GM19372 (cell line): ENCODE results near the gene JOSD2.

Experiments
- ATAC-seq: cut with Tn5 transposase; IDR thresholded peaks from one replicate; pipeline ENCODE4 v1.9.1; 2021; ENCODE audit warnings: mild to moderate bottlenecking, low read depth, moderate library complexity; ENCODE audit not compliant: unreplicated experiment

JOSD2 gene, protein sequence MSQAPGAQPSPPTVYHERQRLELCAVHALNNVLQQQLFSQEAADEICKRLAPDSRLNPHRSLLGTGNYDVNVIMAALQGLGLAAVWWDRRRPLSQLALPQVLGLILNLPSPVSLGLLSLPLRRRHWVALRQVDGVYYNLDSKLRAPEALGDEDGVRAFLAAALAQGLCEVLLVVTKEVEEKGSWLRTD

DNA sequence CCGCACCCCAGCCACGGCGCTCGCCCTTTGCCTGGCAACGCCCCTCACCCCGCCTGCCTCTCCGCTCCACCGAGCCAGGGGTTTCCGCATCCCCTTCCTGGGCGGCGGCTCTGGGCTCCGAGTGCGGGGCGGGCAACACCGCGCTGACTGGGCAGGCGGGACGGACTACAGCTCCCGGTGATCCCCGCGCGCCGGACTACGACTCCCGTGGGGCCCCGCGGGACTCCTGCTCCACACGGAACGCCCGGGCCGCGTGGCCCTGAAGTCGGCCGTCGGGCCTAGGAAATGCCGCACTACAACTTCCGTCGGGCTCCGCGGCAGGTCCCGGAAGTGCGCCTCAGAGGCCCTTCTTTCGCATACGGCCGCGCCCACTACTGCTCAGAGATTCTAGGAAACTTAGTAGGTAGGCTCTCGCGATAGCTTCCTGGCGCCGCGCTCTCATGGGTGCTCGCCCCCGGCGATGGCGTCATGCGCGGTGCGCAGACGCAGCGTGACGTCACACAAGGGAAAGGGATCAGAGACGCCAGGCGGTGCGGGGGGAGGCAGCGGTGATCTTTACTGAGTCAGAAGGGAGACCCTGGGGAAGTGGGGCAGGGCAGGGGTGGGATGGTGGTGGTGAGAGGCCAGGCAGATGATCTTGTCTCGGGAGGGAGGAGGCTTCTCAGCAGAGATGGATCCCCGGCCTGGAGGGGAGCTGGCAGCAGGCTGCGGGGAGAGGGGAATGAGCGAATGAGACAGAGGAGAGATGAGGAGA is at the start of gene JOSD2:
TSS of gene JOSD2 (minus strand) at position 123 of the 754 bp plus-strand sequence. CDS start 760 bp downstream, outside the sequence.
- ATAC-seq, result peak; percentile 94

GRCh38 chr19:50559636-50560035 is 48.6 kb upstream of the JOSD2 start:
- no peak for ATAC-seq

DNA sequence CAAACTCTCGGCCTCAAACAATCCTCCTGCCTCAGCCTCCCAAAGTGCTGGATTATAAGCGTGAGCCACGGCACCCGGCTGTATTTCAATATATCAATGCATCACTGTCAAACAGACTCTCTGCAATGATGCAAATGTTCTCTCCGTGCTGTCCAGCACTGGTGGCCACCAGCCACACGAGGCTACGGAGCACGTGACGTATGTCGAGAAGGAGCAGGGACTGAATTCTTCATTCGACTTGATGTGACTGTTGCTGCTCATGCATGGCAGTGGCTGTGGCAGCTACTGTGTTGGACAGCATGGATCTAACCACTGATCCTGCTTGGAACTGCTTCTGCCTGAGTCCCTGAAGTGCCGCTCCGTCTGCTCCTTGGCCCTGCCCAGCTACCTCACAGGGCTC is 47.5 kb upstream of the JOSD2 start:
- no peak for ATAC-seq

- no peak for ATAC-seq
Observed at GRCh38 chr19:50558039-50558438, 47.0 kb upstream of the JOSD2 start.

DNA sequence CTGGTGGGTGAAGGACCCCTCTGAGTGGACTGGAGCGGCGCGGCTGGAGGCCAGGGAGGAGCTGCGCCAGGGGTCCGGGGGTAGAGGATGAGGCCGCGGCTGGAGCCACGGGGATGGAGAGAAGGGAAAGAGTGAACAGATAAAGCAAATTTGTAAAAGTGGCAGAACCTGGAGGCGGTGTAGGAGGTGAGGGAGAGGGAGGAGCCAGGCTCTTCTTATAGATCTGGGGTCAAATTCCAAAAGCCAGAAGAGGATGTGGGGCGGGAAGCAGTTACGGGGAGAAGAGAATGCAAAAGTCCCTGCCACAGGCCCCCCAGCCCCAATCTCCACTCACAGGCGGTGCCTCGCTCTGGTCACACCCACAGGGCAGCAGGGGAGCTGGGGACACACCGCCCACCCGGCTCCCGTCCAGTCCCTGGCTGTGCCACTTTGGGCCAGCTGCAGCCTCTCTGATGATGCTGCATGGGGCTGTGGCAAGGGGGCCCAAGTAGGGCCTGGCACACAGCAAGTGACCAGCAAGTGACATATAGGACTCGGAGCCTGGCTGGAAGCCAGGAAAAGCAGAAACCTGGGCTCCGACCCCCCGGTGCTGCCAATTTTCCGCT is 46.1 kb upstream of the JOSD2 start:
- ATAC-seq, result no peak

- ATAC-seq, result no peak
Observed at GRCh38 chr19:50556282-50557008, 45.5 kb upstream of the JOSD2 start.

DNA sequence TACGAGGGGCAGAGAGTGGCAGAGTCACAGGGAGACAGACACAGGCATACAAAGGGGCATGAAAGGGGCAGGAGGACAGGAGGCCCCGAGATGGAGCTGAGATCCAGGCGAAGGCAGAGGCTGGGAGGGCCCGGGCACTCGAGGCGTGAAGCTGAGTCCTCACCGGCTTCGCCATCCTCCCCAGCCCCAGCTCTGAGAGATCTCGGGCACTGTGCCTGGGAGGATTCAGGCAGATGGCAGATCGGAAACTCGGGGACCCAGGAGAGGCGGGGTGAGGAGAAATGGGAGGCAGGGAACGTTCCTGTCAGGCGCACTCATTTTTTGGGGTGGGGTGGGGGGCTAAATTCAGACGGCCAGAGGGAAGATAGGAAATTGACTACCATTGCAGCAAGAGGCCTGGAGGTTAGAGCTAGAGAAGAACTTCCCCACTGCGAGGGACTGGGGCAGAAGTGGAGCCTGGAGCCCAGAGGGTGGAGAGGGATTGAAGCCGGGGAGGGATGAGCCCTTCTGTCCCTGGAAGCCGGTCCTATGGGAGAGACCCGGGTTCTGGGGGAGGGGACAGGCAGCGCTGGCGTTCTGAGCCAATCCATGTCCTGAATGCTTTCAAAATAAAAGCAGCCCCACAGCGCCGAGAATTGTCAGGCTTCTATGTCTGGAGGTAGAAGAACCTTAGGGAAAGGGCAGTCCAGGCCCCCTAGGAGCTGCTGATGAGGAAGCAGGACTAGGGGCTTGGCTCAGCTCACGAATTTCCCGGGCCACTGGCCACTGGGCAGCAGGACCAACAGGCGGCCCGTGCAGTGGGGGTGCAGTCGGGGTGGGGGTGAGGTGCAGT is 44.7 kb upstream of the JOSD2 start:
- no peak for ATAC-seq

- ATAC-seq, result no peak
Observed at GRCh38 chr19:50555033-50555432, 44.0 kb upstream of the JOSD2 start.

DNA sequence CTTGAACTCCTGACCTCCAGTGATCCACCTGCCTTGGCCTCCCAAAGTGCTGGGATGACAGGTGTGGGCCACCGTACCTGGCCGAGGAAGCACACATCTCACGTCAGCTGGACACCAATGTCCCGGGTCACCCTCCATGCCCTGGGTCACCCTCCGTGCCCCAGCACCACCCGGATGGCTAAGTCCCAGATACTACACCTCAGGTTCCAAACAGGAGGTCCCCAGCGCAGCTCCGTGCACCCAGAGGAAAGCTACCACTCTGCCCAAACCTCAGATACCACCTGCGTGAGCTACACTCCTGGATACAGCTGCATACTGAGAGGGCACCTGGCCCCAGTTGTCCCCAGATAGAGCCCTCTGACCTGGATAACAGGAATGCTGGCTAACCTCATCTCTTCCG is 43.2 kb upstream of the JOSD2 start:
- ATAC-seq, result no peak

DNA sequence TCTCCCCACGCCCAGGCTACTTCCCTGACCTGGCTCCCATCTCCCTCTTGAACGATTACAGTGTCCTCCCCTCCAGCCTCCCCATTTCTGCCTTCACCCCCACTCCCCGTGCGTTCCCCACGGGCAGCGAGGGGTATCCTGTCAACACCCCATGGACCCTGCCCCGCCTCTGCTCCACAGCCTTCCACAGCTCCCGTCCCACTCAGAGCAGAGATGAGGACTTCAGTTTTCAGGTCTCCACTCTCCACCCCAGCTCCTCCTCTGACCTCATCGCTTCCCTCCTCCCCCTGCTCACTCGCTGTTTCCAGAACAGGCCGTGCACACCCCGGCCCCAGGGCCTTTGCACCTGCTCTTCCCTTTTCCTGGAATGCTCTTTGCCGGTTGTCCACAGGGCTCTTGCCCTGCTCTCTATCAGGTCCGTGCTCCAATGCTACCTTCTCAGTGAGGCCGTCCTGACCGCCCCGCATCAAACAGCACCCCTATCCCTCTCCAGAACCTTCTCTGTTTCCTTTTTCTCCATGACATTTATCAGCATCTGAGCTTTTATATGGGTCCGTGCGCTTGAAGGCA is 42.2 kb upstream of the JOSD2 start:
- no peak for ATAC-seq

GRCh38 chr19:50552540-50552939 is 41.5 kb upstream of the JOSD2 start:
- no peak for ATAC-seq

DNA sequence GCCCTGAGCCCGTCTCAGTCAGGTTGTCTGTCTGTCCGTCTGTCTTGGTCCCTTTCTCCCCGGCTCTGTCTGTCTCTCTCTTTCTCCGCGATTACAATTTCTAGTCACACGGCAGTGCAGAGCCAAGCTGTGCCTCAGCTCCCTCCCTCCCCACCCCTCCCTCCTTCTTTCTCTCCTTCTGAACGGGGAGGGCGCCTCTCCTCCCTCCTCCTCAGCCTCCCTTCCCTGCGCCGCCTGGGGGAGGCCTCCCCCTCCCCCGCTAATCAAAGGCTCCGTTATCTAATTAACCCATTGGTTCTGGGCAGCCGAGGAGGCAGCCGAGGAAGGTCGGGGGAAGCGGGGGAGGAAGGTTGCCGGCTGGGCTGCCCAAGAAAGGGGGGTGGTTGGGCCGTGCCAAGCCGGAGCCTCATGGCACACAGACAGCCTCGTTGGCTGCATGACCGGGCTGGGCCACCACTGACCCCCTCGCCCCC is 40.8 kb upstream of the JOSD2 start:
- no peak for ATAC-seq

- ATAC-seq, result no peak
Observed at GRCh38 chr19:50551034-50551714, 40.2 kb upstream of the JOSD2 start.

GRCh38 chr19:50550594-50550966 is 39.6 kb upstream of the JOSD2 start:
- no peak for ATAC-seq

DNA sequence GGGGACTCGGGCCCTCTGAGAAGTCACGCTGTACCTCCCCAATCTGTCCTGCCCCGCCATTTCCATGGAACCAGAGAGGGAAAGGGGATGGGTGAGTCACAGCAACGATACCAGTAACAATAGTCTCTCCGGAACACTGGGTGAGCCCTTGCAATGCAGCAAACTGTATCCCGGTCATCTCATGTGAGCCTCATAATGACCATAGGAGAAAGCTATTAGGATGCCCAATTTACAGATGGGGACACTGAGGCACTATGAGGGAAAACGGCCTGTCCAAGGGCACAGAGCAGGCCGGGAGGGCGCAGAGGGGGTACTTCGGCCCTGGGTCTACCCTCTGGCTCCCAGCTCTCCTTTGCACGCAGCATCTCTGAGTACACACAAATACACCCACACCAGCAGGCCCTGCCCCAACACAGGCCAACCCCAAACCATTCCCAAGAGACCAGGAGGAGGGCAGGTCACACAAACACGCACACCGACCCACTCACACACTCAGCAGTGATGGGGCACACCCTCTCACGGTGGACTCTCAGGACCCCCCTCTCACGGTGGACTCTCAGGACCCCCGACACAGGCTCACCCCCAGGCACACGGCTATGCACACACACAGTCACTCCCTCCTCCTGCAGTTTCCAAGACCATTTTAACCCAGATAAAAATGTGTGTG is 39.1 kb upstream of the JOSD2 start:
- ATAC-seq, result no peak

- ATAC-seq, result no peak
Observed at GRCh38 chr19:50549059-50549926, 38.3 kb upstream of the JOSD2 start.

- no peak for ATAC-seq
Observed at GRCh38 chr19:50548191-50549058, 37.4 kb upstream of the JOSD2 start.
